ELF-1 (cell line): ENCODE results near the gene PLA2G15.

ENCODE experiments used
- DNase-seq: peaks from one replicate; pipeline ENCODE4 v3.0.0-alpha.2; 2016; ENCODE audit warnings: low read depth, low spot score

PLA2G15 gene, protein sequence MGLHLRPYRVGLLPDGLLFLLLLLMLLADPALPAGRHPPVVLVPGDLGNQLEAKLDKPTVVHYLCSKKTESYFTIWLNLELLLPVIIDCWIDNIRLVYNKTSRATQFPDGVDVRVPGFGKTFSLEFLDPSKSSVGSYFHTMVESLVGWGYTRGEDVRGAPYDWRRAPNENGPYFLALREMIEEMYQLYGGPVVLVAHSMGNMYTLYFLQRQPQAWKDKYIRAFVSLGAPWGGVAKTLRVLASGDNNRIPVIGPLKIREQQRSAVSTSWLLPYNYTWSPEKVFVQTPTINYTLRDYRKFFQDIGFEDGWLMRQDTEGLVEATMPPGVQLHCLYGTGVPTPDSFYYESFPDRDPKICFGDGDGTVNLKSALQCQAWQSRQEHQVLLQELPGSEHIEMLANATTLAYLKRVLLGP

DNA sequence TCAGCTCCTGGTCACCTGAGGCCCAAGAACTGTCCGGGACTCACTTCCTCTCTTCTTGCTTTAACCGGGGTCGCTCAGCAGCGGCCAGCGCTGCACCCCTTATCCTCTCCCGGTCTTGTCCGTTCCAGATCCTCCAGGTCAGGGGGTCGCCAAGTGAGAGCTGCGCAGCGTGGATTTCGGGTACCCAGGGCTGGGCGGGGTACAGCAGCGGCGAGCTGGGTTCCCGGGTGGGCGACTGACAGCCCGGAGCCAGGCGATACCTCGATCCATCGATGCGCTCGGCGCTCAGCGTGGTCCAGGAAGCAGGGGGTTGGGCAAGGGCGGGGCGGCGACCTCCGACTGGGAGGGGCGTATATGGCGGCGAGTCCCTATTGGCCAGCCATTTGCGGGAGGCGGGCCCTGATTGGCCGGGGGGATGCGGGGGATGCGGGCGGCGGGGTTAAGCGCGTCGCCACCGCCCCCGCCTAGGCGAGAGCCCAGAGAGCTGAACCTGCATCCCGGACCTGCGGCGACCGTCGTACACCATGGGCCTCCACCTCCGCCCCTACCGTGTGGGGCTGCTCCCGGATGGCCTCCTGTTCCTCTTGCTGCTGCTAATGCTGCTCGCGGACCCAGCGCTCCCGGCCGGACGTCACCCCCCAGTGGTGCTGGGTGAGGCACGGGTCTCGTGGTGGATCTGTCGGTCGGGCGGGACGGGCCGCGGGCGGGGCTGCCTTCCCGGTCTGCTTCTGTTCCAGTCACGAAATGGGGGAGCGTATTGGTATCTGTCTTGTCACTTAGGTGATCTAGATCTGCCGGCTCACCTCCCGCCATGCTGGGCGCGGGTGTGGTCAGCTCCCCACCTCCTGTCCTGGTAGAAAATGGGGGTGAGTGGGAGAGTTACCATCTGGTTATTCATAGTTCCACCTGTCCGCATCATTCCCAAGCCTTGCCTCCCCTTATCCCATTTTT lies at the start of gene PLA2G15:
Gene PLA2G15 (plus strand): TSS at position 471 of the 951 bp plus-strand sequence. CDS start 54 bp downstream, at position 525.
- DNase-seq = peak; percentile 93

DNA sequence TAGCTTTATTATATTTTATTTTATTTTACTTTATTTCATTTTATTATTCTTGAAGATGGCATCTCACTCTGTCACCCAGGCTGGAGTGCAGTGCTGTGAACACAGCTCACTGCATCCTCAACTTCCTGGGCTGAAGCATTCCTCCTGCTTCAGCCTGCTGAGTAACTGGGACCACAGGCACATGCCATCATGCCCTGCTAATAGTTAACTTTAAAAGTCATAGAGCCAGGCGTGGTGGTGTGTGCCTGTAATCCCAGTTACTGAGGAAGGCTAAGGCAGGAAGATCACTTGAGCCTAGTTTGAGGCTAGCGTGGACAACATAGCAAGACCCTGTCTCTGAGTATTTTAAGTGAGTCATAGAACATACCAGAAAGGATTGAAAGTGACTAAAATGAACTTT lies 47.9 kb upstream of the PLA2G15 start:
- no peak for DNase-seq

DNA sequence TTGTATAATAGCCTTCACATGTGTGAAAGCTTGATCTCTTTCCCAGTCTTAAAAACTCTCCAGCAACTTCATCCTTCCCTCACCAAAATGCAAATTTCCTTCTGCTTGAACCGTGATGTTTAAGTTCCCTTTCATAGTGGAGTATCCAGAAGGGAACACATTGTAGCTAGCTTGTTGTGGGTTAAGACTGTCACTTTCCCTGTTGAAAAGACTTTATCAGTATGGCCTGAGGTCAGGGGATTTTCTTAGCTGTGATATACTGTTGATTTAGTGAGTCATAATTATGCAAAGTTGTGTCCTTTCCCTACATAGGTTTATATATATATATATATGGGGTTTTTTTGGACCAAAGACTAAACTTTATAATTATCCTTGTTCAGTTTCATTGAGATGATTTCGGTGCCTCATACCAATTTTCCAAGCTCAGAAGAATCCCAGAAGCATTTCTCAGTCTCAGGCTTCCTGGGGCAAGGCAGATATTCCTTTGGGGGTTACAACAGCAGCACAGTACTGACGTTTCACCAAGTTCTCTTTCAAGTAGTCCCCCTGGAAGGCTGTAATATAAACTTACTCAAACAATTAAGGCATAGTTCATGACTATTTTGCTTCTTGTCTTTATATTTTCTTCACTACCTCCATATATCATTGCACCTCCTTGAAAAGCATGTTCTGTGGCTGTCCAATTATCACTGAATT lies 44.9 kb upstream of the PLA2G15 start:
- DNase-seq = no peak

DNA sequence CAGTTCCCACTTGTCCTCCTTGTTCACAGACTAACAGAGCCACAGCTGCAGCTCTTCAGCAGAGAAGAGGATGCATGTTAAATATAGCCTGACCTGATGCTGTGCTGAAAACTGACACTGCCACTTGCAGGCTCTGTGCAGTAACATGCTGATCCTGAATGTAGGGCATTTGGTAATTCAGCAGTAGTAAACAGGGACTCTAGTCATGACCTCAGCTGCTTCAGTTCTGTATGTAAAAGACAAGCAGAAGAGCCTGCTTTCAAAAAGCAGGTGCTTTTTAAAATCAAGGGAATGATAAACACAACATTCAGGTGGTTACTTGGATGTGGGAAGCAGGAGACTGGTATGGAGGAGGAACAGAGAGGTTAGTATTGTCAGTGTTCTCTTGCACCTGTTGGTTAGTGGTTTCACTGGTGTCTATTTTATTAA lies 43.1 kb upstream of the PLA2G15 start:
- DNase-seq = no peak

DNA sequence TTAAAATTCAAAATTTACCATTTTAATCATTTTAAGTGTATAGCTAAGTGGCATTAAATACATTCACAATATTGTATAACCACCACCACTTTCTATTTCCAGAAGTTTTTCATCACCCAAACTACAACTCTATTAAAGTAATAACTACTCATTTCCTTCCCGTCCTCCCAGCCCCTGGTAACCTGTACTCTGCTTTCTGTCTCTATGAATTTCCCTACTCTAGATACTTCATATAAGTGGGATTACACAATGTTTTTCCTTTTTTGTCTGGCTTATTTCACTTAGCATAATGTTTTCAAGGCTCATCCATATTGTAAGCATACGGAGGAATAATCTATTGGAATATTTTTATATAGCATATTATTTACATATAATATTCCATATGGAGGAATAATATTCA lies 38.9 kb upstream of the PLA2G15 start:
- no peak for DNase-seq

DNA sequence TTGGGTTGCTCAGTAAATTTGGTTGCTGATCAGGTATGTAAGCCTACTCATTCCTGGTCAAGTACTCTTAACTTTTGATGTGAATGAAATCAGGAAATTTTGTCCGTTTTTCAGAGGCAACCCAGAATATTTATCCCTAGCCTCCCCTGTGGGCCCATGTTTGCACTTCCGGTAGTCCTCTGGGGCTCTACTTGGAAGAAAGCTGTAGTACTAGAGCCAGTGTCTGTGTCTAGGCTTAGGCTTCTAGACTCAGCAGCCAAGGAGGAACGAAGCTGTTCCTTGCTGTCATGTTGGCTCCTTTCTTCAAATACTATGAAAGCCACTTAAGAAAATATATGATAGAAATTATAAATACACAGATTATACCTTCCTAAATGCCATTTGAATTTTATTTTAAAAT lies 30.4 kb upstream of the PLA2G15 start:
- no peak for DNase-seq

DNA sequence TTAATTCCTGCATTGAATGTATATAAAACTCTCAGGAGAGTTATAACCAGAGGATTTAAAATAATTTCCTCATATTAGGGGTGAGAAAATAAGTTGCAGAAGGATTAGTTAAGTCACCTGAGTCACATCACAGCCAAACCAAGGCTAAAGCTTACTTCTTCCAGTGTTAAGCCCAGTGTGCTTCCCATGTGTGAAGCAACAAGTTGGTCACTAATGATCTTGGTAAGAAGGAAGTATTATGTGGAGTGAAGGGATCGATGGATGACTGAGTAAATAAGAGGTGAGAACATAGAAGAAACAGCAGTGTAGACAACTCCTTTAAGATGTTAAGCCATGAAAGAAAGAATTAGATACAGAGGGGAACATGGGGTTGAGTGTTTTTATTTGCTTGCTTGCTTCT lies 29.9 kb upstream of the PLA2G15 start:
- DNase-seq = no peak

DNA sequence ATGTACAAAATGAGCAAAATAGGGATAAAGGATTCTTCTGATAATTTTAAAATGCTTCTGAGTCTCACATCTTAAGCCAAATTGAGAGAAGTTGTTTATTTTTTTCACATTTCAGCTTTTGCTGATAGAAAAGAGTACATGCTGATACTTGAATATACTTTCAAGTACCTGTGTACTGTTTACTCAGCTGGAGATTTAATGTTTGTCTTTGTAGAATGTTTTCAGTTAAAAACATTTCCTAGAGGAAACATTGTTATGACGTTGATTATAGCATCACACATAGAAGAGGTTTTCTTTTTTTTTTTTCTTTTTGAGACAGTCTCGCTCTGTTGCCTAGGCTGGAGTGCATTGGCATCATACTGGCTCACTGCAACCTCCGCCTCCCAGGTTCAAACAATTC lies 28.9 kb upstream of the PLA2G15 start:
- no peak for DNase-seq

DNA sequence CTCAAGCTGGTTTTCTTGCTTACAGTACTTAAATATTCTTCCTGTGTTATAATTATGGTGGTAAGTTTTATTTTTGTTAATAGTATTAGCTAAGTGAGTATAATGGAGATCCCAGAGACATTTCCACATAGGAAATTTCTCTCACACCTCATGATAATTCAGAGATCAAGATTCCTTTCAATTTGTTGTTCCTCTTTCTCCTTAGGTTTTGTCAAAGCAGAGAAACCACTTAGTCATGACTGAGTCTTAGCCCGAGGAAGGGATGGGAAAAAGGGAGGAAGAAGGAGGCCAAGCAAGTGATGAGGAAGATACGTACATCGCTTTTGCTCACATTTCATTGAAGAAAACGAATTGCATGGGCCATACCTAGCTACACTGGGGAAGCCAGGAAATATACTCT lies 27.7 kb upstream of the PLA2G15 start:
- DNase-seq = no peak

DNA sequence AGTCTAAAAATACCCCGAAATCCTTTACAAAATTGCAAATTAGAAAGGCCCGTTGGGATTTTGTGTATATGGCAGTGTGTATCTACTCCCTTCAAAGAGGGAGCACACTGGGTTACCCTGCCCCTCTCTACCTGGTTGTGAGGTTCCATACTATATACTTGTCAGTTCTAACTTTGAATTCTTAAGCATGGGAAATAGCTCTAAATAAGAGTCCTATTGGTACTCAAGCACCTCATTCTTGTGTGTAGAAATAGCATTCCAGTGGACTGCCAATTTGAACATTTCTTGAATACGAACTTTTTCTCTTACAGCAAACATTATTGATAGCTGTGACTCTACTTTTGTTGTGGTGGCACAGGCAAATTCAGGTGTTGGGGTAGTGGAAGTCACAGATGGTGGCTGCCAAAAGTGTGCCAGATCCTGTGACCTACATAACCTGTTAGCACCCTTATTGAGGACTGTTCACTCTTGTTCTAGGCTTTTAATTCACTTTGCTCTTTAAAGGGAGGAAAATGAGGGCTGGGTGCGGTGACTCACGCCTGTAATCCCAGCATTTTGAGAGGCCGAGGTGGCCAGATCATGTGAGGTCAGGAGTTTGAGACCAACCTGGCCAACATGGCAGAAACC lies 25.3 kb upstream of the PLA2G15 start:
- no peak for DNase-seq

DNA sequence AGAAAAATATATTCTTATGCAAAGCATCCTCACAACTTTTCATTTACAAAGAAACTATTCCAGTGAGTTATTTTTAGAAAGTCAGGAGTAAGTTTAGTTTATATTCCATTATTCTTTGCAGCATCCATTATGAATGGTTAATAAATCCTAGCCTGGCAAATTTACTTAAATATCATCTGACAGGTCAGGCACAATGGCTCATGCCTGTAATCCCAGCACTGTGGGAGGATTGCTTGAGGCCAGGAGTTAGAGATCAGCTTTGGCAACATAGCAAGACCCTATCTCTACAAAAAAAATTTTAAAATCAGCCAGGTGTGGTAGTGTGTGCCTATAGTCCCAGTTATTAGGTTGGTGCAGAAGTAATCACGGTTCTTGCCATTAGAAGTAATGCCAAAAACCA lies 22.1 kb upstream of the PLA2G15 start:
- no peak for DNase-seq

DNA sequence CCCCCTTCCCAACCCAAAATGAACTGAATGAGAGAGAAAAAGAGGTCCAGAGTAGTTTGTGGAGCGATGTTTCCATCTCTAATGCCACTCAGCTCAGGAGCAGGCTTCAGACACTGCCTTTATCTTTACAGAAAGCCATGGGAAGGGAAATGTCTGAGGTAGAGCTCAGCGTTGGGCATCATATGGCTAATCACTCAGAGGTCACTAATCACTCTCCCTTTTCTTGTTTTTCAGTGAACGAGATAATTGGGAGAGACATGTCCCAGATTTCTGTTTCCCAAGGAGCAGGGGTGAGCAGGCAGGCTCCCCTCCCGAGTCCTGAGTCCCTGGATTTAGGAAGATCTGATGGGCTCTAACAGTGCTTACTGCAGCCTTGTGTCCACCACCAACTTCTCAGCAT lies 19.1 kb upstream of the PLA2G15 start:
- DNase-seq = no peak

DNA sequence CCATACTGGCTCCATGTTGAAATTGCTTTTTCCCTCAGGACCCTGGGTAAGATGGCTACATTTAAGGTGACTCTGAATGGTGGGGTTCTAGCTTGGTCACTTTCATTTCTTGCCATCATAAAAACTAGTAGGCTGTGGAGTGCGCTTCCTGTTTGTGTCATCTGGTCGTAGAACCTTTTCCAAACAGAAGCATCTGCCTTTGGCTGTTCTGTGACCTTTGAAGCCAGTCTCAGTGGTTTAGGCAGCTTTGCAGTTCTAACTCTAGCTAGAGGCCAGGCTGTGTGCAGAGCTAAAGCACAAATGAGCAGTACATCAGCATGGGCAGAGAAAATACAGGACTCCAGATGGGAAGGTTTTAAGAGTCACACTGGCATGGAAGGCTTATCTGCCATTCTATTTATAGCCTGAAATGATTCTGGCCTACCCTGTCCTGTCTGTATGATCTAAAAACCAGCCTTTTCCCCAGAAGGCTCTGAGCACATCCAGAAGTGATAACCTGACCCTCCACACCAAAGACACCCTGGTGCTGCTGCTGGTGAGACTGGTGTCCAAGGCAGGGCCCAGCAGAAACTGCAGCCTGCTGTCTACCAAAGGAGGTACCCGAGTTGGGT lies 17.9 kb upstream of the PLA2G15 start:
- no peak for DNase-seq

DNA sequence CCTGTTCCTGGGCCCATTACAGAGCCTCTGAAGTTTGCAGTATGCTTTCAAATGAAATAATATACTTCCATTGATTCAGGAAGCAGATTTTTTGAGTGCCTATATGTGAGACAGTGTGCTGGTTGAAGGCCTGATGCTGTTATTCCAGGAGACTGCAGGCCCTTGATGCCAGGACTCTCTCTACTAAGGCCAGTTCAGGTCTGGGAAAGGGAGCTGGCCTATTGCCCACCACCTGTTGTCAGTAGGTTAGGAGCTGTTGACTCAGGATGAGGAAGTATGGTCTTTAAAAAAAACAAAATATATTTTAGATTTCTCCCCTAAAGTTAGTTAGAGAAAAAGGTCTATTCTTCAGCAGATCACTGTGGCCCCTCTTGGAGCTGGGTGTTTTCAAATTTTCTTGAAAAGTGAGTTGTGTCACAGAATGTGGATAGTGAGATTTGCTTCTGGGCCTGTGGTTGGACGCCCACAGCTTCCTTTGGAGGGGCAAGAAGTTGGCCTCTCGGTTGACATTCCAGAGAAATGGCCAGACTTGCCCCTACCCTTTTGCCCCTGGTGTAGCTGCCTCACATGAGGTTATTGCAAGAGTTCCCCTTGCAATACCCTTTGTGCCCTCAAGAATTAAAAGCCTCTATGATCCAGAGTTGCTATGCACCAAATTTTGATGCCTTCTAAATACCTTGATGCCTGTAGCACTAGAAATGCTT lies 17.2 kb upstream of the PLA2G15 start:
- DNase-seq = no peak

DNA sequence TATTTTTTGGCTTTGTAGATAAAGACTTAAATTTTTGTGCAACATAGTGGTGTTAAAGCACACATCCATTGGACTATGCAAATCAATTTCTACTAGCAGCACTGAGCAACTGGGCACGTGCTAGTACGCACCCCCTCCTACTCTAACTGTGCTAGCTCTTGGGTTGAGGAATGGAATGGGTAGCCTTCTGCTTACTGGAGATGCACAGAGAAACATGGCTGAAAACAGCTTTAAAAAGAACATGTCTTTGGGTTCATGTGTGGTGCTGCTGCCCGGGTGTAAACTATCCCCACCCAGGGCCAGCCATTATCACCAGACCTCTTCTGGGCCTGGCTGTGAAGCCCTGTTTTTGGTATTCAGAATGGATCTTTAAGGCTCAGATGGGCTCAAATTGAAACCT lies 16.5 kb upstream of the PLA2G15 start:
- DNase-seq = no peak

DNA sequence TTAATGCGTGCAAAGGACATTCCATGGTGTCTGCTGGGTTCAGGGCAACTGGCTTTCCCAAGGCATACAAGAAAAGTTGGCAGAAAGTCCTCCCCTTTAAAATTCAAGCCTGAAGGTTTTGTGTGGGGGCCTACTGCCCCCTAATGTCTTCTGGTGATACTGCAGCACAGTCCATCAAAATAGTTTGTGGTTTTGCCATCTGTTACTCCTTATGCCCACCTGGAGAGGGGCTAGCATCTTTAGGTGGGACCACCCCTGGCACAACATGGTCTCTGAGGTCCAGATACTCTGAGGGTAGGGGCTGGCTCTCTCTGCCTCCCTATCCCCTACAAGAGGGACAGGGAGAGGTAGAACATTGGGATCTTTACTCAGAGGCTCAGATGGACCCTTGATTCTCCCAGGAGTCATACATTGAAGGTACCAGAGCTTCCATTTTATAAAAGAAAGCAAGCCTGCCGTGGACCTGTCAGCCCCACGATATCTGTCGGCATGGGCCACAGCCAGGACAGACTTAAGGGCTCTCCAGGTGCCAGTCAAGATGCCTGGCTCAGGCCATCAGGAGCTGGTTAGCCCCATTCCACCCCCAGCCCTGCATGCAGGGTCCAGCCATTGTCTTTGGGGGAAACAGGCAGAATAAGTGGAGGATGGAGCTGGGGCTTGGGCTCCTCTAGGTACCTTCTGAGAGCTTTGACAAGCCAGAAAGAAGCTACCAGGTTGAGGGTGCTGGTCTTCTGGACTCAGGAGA lies 15.6 kb upstream of the PLA2G15 start:
- peak; percentile 71 for DNase-seq

DNA sequence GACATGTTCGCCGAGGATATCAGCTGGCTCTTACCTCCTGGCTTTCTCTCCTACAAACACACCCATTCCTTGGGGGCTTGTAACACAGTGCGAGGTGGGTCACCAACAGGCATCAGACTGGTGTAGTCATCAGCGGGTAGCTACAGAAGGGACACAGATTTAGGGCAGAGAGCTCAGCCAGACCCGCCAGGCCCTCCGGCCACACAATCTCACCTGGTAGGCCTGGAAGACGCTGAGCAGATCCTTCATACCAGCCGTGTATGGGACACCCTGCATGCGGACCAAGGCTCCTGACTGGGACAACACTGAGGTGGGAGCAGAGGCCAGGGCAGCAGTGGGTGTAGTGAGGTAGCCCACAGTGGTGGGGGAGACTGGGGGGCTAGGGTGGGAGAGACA lies 15.0 kb upstream of the PLA2G15 start:
- DNase-seq = no peak

DNA sequence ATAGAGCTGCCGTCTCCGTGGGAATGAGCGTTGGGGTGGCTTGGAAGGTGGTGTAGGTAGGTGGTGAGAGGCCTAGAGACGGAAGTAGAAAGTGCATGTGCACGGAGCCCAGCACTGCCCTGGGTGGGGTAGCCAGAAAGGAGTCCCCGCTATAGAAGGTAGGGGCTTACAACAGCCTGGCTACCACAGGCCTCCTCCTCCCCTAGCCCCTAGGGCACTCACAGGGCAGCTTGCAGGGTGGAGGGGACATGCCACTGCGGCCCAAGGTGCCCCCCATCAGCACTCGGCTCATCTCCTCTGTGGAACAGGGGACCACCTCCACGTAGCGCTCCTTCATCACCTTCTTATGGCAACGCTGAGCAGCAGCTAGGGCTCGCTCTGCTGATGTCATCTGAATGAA lies 14.2 kb upstream of the PLA2G15 start:
- DNase-seq = no peak

DNA sequence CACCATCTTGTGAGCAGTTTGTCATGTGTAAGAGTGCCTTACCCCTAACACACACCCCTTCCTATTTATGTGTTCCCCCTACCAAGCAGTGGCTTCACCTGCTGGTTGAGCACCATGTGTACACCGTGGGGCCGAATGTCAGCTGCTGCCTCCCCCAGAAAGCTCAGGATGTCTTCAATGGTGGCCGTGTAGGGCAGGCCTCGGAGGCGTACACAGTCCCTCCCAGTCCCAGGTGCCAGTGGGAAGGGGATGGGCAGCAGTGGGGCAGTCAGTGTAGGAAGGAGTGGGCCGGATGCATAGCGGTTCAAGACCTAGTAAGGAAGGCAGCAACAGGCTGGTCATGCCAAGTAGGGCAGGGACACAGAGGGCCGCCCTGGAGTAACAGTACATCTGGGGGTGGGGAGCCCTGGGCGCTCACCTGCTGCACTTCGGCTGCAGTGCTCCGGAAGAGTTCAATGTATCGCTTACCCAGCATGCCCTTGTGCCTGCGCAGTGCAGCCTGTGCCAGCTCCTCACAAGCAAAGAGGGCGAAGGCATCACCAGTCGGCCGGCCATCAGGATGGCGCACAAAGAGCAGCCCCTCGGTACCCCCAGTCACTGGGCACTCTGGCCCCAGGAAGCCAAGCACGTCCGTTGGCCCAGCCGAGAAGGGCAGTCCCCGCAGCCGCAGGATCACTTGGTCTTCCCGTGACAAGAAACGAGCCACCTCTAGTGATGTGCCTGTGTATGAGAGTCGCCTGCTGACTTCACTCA lies 13.6 kb upstream of the PLA2G15 start:
- DNase-seq = no peak
